ENCODE measurements around the gene PDSS2.

Gene PDSS2

GRCh38 chr6:107466062-107466461 is 6.7 kb upstream of the PDSS2 start:
- no peak overlapping the region for H3K4me3 ChIP-seq (ENCODE audit: low read length)
- no peak overlapping the region for H3K9ac ChIP-seq (ENCODE audit: low read depth, low read length)
- H3K4me1 ChIP-seq (ENCODE audit: insufficient read depth, low read length), result peaks cover 3% of the 10 kb centered on the region; the same call in 1 of the 2 replicates
- no peak overlapping the region for H3K27ac ChIP-seq (ENCODE audit: low read length)
- H3K27me3 ChIP-seq (ENCODE audit: insufficient read depth, low read length), result no peaks in the 10 kb centered on the region
- no peaks in the 10 kb centered on the region for H3K9me3 ChIP-seq (ENCODE audit: insufficient read depth, low read depth, low read length)
- H3K36me3 ChIP-seq (ENCODE audit: insufficient read depth, low read depth, low read length), result no peaks in the 10 kb centered on the region

DNA sequence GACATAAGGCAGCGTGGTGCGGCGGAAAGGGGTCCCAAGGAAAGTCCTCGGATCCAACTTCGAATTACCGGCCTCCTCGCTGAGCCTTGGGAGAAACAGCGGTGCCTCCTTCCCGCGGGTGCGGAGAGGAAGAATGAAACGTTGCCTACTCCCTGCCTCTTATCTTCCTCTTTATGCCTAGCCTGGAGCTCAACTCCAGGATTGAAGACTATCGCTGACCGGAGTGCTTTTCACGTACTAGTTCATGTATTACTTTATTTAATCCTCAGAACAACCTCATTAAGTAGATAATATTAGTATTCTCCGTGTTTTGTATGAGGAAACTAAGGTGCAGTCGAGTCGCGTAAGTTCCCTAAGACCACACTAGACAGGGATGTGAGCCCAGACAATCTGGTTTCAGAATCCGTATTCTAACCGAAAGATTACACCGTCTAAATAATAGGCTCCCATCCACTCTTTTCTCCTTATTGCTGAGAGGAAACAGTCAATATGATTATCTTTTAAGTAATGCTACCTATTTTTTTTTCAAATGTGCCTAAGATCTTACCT is 793 bp upstream of the PDSS2 start:
- Histone ChIP-seq H3K9me3 (ENCODE audit: insufficient read depth, low read depth, low read length) (no peaks in the 10 kb centered on the region), H3K4me3 (ENCODE audit: low read length) (peak overlapping the region; percentile 98), H3K9ac (ENCODE audit: low read depth, low read length) (peak overlapping the region; percentile 77; the same call in 1 of the 2 replicates), H3K4me1 (ENCODE audit: insufficient read depth, low read length) (0 out of 2 replicates have a peak, but pooled peaks cover 3% of the 10 kb centered on the region), H3K27ac (ENCODE audit: low read length) (peak overlapping the region; percentile 19), H3K27me3 (ENCODE audit: insufficient read depth, low read length) (no peaks in the 10 kb centered on the region), H3K36me3 (ENCODE audit: insufficient read depth, low read depth, low read length) (no peaks in the 10 kb centered on the region)

- Histone ChIP-seq H3K27ac (ENCODE audit: low read length) (peak overlapping the region; percentile 63), H3K4me1 (ENCODE audit: insufficient read depth, low read length) (0 out of 2 replicates have a peak, but pooled peaks cover 3% of the 10 kb centered on the region), H3K36me3 (ENCODE audit: insufficient read depth, low read depth, low read length) (no peaks in the 10 kb centered on the region), H3K9me3 (ENCODE audit: insufficient read depth, low read depth, low read length) (no peaks in the 10 kb centered on the region), H3K27me3 (ENCODE audit: insufficient read depth, low read length) (no peaks in the 10 kb centered on the region), H3K9ac (ENCODE audit: low read depth, low read length) (peak overlapping the region; percentile 94), H3K4me3 (ENCODE audit: low read length) (peak overlapping the region; percentile 98)
Observed at GRCh38 chr6:107458672-107459282, 587 bp downstream of the PDSS2 start.

- Histone ChIP-seq H3K9me3 (ENCODE audit: insufficient read depth, low read depth, low read length) (peaks cover 27% of the 10 kb centered on the region), H3K36me3 (ENCODE audit: insufficient read depth, low read depth, low read length) (no peaks in the 10 kb centered on the region), H3K9ac (ENCODE audit: low read depth, low read length) (no peak overlapping the region), H3K27ac (ENCODE audit: low read length) (no peak overlapping the region), H3K27me3 (ENCODE audit: insufficient read depth, low read length) (no peaks in the 10 kb centered on the region), H3K4me1 (ENCODE audit: insufficient read depth, low read length) (no peaks in the 10 kb centered on the region), H3K4me3 (ENCODE audit: low read length) (no peak overlapping the region)
Observed at GRCh38 chr6:107448776-107449175, 10.6 kb downstream of the PDSS2 start.

DNA sequence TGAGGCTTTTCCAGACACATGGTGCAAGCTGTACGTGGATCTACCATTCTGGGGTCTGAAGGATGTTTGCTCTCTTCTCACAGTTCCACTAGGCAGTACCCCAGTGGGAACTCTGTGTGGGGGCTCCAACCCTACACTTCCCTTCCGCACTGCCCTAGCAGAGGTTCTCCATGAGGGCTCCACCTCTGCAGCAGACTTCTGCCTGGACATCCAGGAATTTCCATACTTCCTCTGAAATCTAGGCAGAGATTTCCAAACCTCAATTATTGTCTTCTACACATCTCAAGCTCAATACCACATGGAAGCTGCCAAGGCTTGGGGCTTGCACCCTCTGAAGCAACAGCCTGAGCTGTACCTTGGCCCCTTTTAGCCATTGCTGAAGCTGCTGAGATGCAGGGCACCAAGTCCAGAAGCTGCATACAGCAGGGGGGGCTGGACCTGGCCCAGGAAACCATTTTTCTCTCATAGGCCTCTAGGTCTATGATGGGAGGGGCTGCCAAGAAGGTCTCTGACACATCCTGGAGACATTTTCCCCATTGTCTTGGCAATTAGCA is 11.6 kb downstream of the PDSS2 start:
- peaks cover 27% of the 10 kb centered on the region for H3K9me3 ChIP-seq (ENCODE audit: insufficient read depth, low read depth, low read length)

GRCh38 chr6:107444277-107444676 is 15.1 kb downstream of the PDSS2 start:
- Histone ChIP-seq H3K4me3 (ENCODE audit: low read length) (no peak overlapping the region), H3K9me3 (ENCODE audit: insufficient read depth, low read depth, low read length) (peaks cover 26% of the 10 kb centered on the region), H3K4me1 (ENCODE audit: insufficient read depth, low read length) (no peaks in the 10 kb centered on the region), H3K27me3 (ENCODE audit: insufficient read depth, low read length) (no peaks in the 10 kb centered on the region), H3K9ac (ENCODE audit: low read depth, low read length) (no peak overlapping the region), H3K27ac (ENCODE audit: low read length) (no peak overlapping the region), H3K36me3 (ENCODE audit: insufficient read depth, low read depth, low read length) (no peaks in the 10 kb centered on the region)

More for the DNA sequence above, 11.6 kb downstream of the PDSS2 start:
- Histone ChIP-seq H3K27ac (ENCODE audit: low read length) (no peak overlapping the region), H3K27me3 (ENCODE audit: insufficient read depth, low read length) (no peaks in the 10 kb centered on the region), H3K36me3 (ENCODE audit: insufficient read depth, low read depth, low read length) (no peaks in the 10 kb centered on the region), H3K9ac (ENCODE audit: low read depth, low read length) (no peak overlapping the region), H3K4me1 (ENCODE audit: insufficient read depth, low read length) (no peaks in the 10 kb centered on the region), H3K4me3 (ENCODE audit: low read length) (no peak overlapping the region)

DNA sequence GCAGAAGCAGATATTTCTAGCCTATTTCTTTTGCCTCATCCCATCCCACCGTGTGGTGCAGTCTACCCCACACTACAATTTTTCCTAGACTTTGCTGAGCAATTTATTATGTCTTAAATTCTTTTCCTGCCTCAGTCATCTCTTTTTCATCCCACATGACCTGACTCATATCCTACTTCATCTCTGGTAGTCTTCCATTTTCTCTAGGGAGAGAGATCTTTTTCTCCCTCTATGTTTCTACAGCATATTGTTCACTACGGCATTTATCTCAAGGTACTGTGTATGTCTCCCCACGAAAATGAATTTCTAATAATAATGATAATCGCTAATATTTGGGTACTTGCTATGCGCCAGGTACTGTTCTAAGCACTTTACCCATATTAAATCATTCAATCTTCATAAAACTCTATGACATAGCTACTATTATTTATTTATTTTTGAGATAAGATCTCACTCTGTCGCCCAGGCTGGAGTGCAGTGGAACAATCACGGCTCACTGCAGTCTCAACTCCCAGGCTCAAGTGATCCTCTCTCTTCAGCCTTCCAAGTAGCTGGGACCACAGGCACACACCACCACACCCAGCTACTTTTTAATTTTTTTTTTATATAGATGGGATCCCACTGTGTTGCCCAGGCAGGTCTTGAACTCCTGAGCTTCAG is 15.6 kb downstream of the PDSS2 start:
- Histone ChIP-seq H3K27me3 (ENCODE audit: insufficient read depth, low read length) (no peaks in the 10 kb centered on the region), H3K9me3 (ENCODE audit: insufficient read depth, low read depth, low read length) (peaks cover 20% of the 10 kb centered on the region), H3K4me1 (ENCODE audit: insufficient read depth, low read length) (no peaks in the 10 kb centered on the region), H3K36me3 (ENCODE audit: insufficient read depth, low read depth, low read length) (no peaks in the 10 kb centered on the region), H3K27ac (ENCODE audit: low read length) (no peak overlapping the region), H3K9ac (ENCODE audit: low read depth, low read length) (no peak overlapping the region), H3K4me3 (ENCODE audit: low read length) (no peak overlapping the region)

DNA sequence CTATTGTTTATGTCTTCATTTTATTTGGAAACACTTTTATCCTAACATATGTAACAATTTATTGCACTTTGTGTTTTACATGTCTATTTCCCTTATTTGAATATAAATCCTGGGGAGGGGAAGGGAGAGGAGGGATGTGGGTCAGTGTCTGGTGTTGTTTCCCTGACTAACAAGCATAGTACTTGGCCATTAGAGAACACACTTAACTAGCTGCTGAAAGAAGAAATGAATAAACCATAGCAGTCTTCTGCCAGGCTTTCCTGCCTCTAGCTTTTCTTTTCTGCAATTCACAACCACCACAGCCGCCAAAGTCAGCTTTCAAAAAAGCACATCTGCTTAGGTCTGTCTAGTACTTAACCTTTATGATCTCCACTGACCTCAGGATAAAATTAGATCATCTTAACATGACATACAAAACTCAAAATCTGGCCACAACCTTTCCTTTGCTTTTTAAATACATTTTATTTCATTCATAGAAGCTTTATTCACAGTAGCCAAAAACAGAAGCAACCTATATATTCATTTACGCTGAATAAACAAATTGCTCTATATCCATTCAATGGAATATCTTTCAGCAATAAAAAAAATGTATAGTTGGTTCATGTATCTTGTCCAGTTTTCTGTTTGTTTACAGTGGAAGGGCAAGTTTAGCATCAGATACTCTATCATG is 16.3 kb downstream of the PDSS2 start:
- Histone ChIP-seq H3K4me1 (ENCODE audit: insufficient read depth, low read length) (no peaks in the 10 kb centered on the region), H3K27me3 (ENCODE audit: insufficient read depth, low read length) (no peaks in the 10 kb centered on the region), H3K27ac (ENCODE audit: low read length) (no peak overlapping the region), H3K9me3 (ENCODE audit: insufficient read depth, low read depth, low read length) (peaks cover 13% of the 10 kb centered on the region), H3K36me3 (ENCODE audit: insufficient read depth, low read depth, low read length) (no peaks in the 10 kb centered on the region), H3K4me3 (ENCODE audit: low read length) (no peak overlapping the region), H3K9ac (ENCODE audit: low read depth, low read length) (no peak overlapping the region)

DNA sequence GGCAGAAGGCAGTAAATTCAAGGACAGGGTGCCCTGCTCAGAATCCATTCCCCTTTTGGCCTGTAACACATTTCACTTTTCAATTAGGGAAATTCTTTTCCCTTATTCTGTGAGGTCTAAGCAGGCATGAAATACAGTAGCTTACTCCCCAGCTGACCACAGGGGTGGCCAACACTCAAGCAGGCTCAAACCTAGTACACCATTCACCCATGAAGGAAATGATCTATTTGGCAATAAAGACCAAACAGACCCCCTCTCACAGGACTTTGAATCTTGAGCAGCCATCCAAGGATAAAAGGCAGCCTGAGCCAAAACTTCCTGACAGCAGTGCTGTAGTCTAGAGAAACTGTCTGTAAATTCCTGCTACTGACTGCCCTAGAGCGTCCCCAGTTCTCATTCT is 17.7 kb downstream of the PDSS2 start:
- H3K36me3 ChIP-seq (ENCODE audit: insufficient read depth, low read depth, low read length), result no peaks in the 10 kb centered on the region

GRCh38 chr6:107440936-107441335 is 18.4 kb downstream of the PDSS2 start:
- H3K27me3 ChIP-seq (ENCODE audit: insufficient read depth, low read length), result no peaks in the 10 kb centered on the region
- H3K9ac ChIP-seq (ENCODE audit: low read depth, low read length), result no peak overlapping the region
- H3K27ac ChIP-seq (ENCODE audit: low read length), result no peak overlapping the region
- H3K4me1 ChIP-seq (ENCODE audit: insufficient read depth, low read length), result no peaks in the 10 kb centered on the region
- no peaks in the 10 kb centered on the region for H3K9me3 ChIP-seq (ENCODE audit: insufficient read depth, low read depth, low read length)
- no peaks in the 10 kb centered on the region for H3K36me3 ChIP-seq (ENCODE audit: insufficient read depth, low read depth, low read length)
- no peak overlapping the region for H3K4me3 ChIP-seq (ENCODE audit: low read length)

More for the DNA sequence above, 17.7 kb downstream of the PDSS2 start:
- Histone ChIP-seq H3K4me1 (ENCODE audit: insufficient read depth, low read length) (no peaks in the 10 kb centered on the region), H3K9ac (ENCODE audit: low read depth, low read length) (no peak overlapping the region), H3K27ac (ENCODE audit: low read length) (no peak overlapping the region), H3K4me3 (ENCODE audit: low read length) (no peak overlapping the region), H3K27me3 (ENCODE audit: insufficient read depth, low read length) (no peaks in the 10 kb centered on the region), H3K9me3 (ENCODE audit: insufficient read depth, low read depth, low read length) (peaks cover 2% of the 10 kb centered on the region; the same call in 1 of the 2 replicates)

- Histone ChIP-seq H3K9ac (ENCODE audit: low read depth, low read length) (no peak overlapping the region), H3K27me3 (ENCODE audit: insufficient read depth, low read length) (no peaks in the 10 kb centered on the region), H3K4me3 (ENCODE audit: low read length) (no peak overlapping the region), H3K4me1 (ENCODE audit: insufficient read depth, low read length) (no peaks in the 10 kb centered on the region), H3K9me3 (ENCODE audit: insufficient read depth, low read depth, low read length) (no peaks in the 10 kb centered on the region), H3K27ac (ENCODE audit: low read length) (no peak overlapping the region), H3K36me3 (ENCODE audit: insufficient read depth, low read depth, low read length) (no peaks in the 10 kb centered on the region)
Observed at GRCh38 chr6:107439406-107439805, 20.0 kb downstream of the PDSS2 start.
